H1 (cell line): ENCODE data around the gene TMEM127. TPM values are rescaled to one million over a fixed set of nuclear protein-coding genes. Genes with fewer than 3 reads are reported as not detected.

Source experiments
- CTCF ChIA-PET: fragments of 300-600 bp; sonication (Branson Sonifier 250); formaldehyde crosslinking; loops from one replicate; lab custom pipeline; 2021; ENCODE audit not compliant: partially characterized antibody; lab: Charles Lee
- POLR2A ChIA-PET: fragments of 300-600 bp; sonication (Branson Sonifier 250); formaldehyde crosslinking; loops from one replicate; lab custom pipeline; 2021; ENCODE audit warnings: inconsistent platforms; ENCODE audit not compliant: partially characterized antibody; lab: Charles Lee
- DNase-seq, 2 experiments: peaks; one replicate each; pipeline versions ENCODE4 v3.0.0 to v3.0.0-alpha.2; 2010 to 2022; ENCODE audit warnings: low spot score in 2 of 2, low read depth in 1 of 2, mixed read lengths in 1 of 2
- FAIRE-seq: peaks from 2 replicates; lab custom pipeline; 2011; peaks lifted over from hg19 to GRCh38; lab: Jason Lieb, UNC
- H2AFZ ChIP-seq: 2 replicates; pipeline ENCODE4 v1.8.1; 2012; ENCODE audit warnings: low read length, inconsistent platforms
- H2AK5ac ChIP-seq: 2 replicates; pipeline ENCODE4 v1.6.1; 2013; ENCODE audit warnings: low read depth, low read length
- H2BK120ac ChIP-seq: replicated peaks from 2 replicates; pipeline ENCODE3; 2013; ENCODE audit warnings: low read depth, low read length, inconsistent platforms
- H2BK12ac ChIP-seq: 2 replicates; pipeline ENCODE4 v1.6.1; 2013; ENCODE audit warnings: low read depth, low read length
- H2BK15ac ChIP-seq: 2 replicates; pipeline ENCODE4 v1.6.1; 2013; ENCODE audit warnings: low read length
- H2BK20ac ChIP-seq: 2 replicates; pipeline ENCODE4 v1.6.1; 2013; ENCODE audit warnings: low read length
- H2BK5ac ChIP-seq: 2 replicates; pipeline ENCODE4 v1.6.1; 2013; ENCODE audit warnings: low read depth, low read length
- H3K14ac ChIP-seq: 2 replicates; pipeline ENCODE4 v1.6.1; 2013; ENCODE audit warnings: inconsistent platforms; ENCODE audit not compliant: insufficient read length
- H3K18ac ChIP-seq: 2 replicates; pipeline ENCODE4 v1.6.1; 2013; ENCODE audit warnings: low read length; ENCODE audit errors: extremely low read depth
- H3K23ac ChIP-seq: 2 replicates; pipeline ENCODE4 v1.6.1; 2013; ENCODE audit warnings: inconsistent platforms; ENCODE audit not compliant: insufficient read length
- H3K23me2 ChIP-seq: 2 replicates; pipeline ENCODE4 v1.6.1; 2013; ENCODE audit warnings: low read depth, low read length
- H3K27ac ChIP-seq: 2 replicates; pipeline ENCODE4 v1.6.1; 2011; ENCODE audit warnings: low read depth, low read length, inconsistent platforms
- H3K27me3 ChIP-seq, 4 experiments: replicated peaks in 1 of 4; 1 replicate in 1 of 4; 2 replicates in 3 of 4; pipeline versions ENCODE4 v1.6.1 to v1.8.1; 2011 to 2013; ENCODE audit warnings: low read length in 3 of 4, mild to moderate bottlenecking in 3 of 4, inconsistent platforms in 2 of 4, mixed read lengths in 2 of 4, moderate library complexity in 1 of 4; ENCODE audit not compliant: control insufficient read depth in 3 of 4, insufficient read depth in 3 of 4; ENCODE audit errors: extremely low read depth in 1 of 4
- H3K36me3 ChIP-seq, 4 experiments: 2 replicates each; pipeline versions ENCODE4 v1.6.1 to v1.8.1; 2011 to 2013; ENCODE audit warnings: mild to moderate bottlenecking in 4 of 4, low read length in 3 of 4, moderate library complexity in 2 of 4, control low read depth in 1 of 4, inconsistent platforms in 1 of 4; ENCODE audit not compliant: insufficient read depth in 4 of 4, control insufficient read depth in 2 of 4
- H3K4ac ChIP-seq: replicated peaks from 2 replicates; pipeline ENCODE3; 2013; ENCODE audit warnings: low read length, low read depth, mixed read lengths, inconsistent platforms; ENCODE audit not compliant: insufficient read length
- H3K4me1 ChIP-seq, 4 experiments: replicated peaks in 1 of 4; 1 replicate in 1 of 4; 2 replicates in 3 of 4; pipeline versions ENCODE4 v1.6.1 to v1.8.1; 2011 to 2013; ENCODE audit warnings: low read length in 3 of 4, inconsistent platforms in 2 of 4, mixed read lengths in 1 of 4; ENCODE audit not compliant: insufficient read depth in 4 of 4, control insufficient read depth in 3 of 4
- H3K4me2 ChIP-seq, 2 experiments: 2 replicates each; pipeline versions ENCODE4 v1.6.1 to v1.8.1; 2011 to 2013; ENCODE audit warnings: low read depth in 2 of 2, low read length in 2 of 2, control low read depth in 1 of 2, inconsistent platforms in 1 of 2, mild to moderate bottlenecking in 1 of 2; ENCODE audit not compliant: insufficient read depth in 1 of 2
- H3K4me3 ChIP-seq, 4 experiments: fragments of 200-600, 300-600 bp in 1 of 4; sonication (generic), shearing (Covaris generic), sonication (Bioruptor Twin) in 1 of 4; 2 replicates each; pipeline versions ENCODE4 v1.5.1 to v1.8.1; 2011 to 2016; ENCODE audit warnings: low read length in 4 of 4, low read depth in 3 of 4, control low read depth in 2 of 4, inconsistent platforms in 2 of 4, mild to moderate bottlenecking in 2 of 4, mixed read lengths in 1 of 4, moderate library complexity in 1 of 4; ENCODE audit not compliant: insufficient read depth in 2 of 4; ENCODE audit errors: extremely low read depth in 1 of 4
- H3K56ac ChIP-seq: replicated peaks from 2 replicates; pipeline ENCODE3; 2013; ENCODE audit warnings: low read depth, mild to moderate bottlenecking, mixed read lengths, low read length, inconsistent platforms; ENCODE audit not compliant: insufficient read length
- H3K79me1 ChIP-seq: 2 replicates; pipeline ENCODE4 v1.6.1; 2013; ENCODE audit warnings: low read depth, low read length, control low read depth
- H3K79me2 ChIP-seq, 2 experiments: 2 replicates each; pipeline versions ENCODE4 v1.6.1 to v1.8.1; 2012 to 2013; ENCODE audit warnings: low read length in 2 of 2, mild to moderate bottlenecking in 2 of 2, inconsistent platforms in 1 of 2; ENCODE audit not compliant: insufficient read depth in 2 of 2, control insufficient read depth in 1 of 2
- H3K9ac ChIP-seq, 4 experiments: replicated peaks in 1 of 4; 1 replicate in 1 of 4; 2 replicates in 3 of 4; pipeline versions ENCODE4 v1.6.1 to v1.8.1; 2011 to 2013; ENCODE audit warnings: low read depth in 3 of 4, low read length in 3 of 4, control low read depth in 2 of 4, mild to moderate bottlenecking in 2 of 4, moderate library complexity in 2 of 4, inconsistent platforms in 1 of 4; ENCODE audit errors: extremely low read depth in 1 of 4
- H3K9me3 ChIP-seq, 2 experiments: 2 replicates each; pipeline versions ENCODE4 v1.6.1 to v1.8.1; 2012 to 2013; ENCODE audit warnings: mild to moderate bottlenecking in 2 of 2, moderate library complexity in 2 of 2, control low read depth in 1 of 2, inconsistent platforms in 1 of 2, low read depth in 1 of 2, low read length in 1 of 2, mixed read lengths in 1 of 2; ENCODE audit not compliant: insufficient read depth in 2 of 2
- H4K20me1 ChIP-seq, 2 experiments: replicated peaks in 1 of 2; 2 replicates each; pipeline versions ENCODE3 to v1.8.1; 2011 to 2013; ENCODE audit warnings: inconsistent platforms in 2 of 2, low read length in 2 of 2, mild to moderate bottlenecking in 1 of 2; ENCODE audit not compliant: insufficient read depth in 2 of 2, control insufficient read depth in 1 of 2
- H4K5ac ChIP-seq: 2 replicates; pipeline ENCODE4 v1.6.1; 2013; ENCODE audit warnings: low read length, low read depth, mixed read lengths, inconsistent platforms; ENCODE audit not compliant: insufficient read length
- H4K8ac ChIP-seq: 2 replicates; pipeline ENCODE4 v1.8.0; 2013; ENCODE audit warnings: mild to moderate bottlenecking, moderate library complexity, low read length, inconsistent platforms; ENCODE audit not compliant: insufficient read depth; ENCODE audit errors: extremely low read depth
- H4K91ac ChIP-seq: replicated peaks from 2 replicates; pipeline ENCODE3; 2013; ENCODE audit warnings: low read length, mixed read lengths, inconsistent platforms; ENCODE audit not compliant: insufficient read length
- HDAC6 ChIP-seq: IDR thresholded peaks from one replicate; pipeline ENCODE4 v1.7.1; 2012; ENCODE audit warnings: low read depth, mild to moderate bottlenecking, inconsistent platforms, low read length, moderate library complexity
- WGBS, 2 experiments: shearing (Covaris generic) in 1 of 2; methylation state at CpG; one replicate each; pipeline versions ENCODE4 v1.1.6 to v1.1.7; 2013 to 2015; ENCODE audit warnings: low lambda C conversion rate in 2 of 2, mixed read lengths in 2 of 2, inconsistent platforms in 1 of 2, low coverage in 1 of 2, missing lambda C conversion rate in 1 of 2; ENCODE audit not compliant: insufficient replicate concordance in 2 of 2, insufficient coverage in 1 of 2, insufficient read length in 1 of 2; ENCODE audit errors: extremely low coverage in 1 of 2, missing lambda C conversion rate in 1 of 2; 5-methylcytosine and 5-hydroxymethylcytosine counted together
- polyA plus RNA-seq, 7 experiments: library from polyadenylated mRNA; depleted of rRNA in 3 of 7; stranded (reverse) in 5 of 7; unstranded in 2 of 7; fragments of >200 nt in 5 of 7; fragments of 200-250 nt in 2 of 7; gene quantifications; 1 replicate in 5 of 7; 2 replicates in 1 of 7; 4 replicates in 1 of 7; pipeline versions ENCODE4 v1.2.1 to v1.2.3, GENCODE V29; 2011 to 2013; ENCODE audit warnings: missing spikeins in 2 of 7, mixed read lengths in 2 of 7
- total RNA-seq: library from RNA; stranded (reverse); fragmentation: NEBNext Ultra II Directional; extraction: Animal tissue kit (Norgen Biotek cat#: 25700); gene quantifications from 2 replicates; pipeline ENCODE4 v1.2.1, GENCODE V29; 2021
- TF ChIP-seq, protein P1 (sequence below): IDR thresholded peaks from 2 replicates; pipeline ENCODE4 v1.6.1; 2012; ENCODE audit warnings: inconsistent platforms

Gene TMEM127
- total and polyA plus RNA-seq, 2 of the 8 experiments (the other 6 are each of a cell fraction or from before 2014, with no cell fraction given) = 25.0 to 41.0 TPM

DNA sequence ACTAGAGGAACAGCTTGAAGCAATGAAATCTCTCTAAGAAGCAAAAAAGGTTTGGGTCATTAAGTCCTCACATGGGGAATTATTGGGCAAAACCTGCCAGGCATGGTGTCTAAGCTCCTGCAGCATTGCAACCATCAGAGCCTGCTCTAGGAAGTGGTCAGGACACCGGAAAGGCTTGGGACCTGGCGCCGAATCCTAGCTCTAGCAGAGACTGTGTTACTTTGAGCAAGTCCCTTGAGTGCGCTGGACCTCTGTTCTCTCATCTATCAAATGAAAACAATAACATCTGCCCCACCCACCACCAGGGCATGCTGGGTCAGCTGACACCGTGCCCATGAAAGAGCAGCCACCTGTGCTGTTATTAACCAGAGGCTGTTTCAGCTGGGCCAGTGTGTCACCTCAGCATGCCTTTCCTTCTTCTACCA is 6.3 kb downstream of the TMEM127 start:
- H4K91ac ChIP-seq = no peak overlapping the region
- no peak for FAIRE-seq
- H3K23me2 ChIP-seq = no peaks in the 10 kb centered on the region
- no peak overlapping the region for H3K14ac ChIP-seq
- H2AK5ac ChIP-seq = no peak overlapping the region
- H2BK5ac ChIP-seq = no peak overlapping the region
- no peak overlapping the region for H3K4me3 ChIP-seq
- H3K9me3 ChIP-seq = no peaks in the 10 kb centered on the region
- peaks cover 0 to 8% (median 3%) of the 10 kb centered on the region in 4 experiments; a peak in 4 of 7 replicates for H3K4me1 ChIP-seq
- H3K9ac ChIP-seq = no peak overlapping the region
- no peak overlapping the region for H3K4ac ChIP-seq
- TF ChIP-seq, protein P1, sequence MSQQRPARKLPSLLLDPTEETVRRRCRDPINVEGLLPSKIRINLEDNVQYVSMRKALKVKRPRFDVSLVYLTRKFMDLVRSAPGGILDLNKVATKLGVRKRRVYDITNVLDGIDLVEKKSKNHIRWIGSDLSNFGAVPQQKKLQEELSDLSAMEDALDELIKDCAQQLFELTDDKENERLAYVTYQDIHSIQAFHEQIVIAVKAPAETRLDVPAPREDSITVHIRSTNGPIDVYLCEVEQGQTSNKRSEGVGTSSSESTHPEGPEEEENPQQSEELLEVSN = no peak
- no peak for TF ChIP-seq HDAC6
- no peak overlapping the region for H2BK20ac ChIP-seq
- 89% methylated on average over 5 of the region's 5 CpGs; no CpG with 5 or more reads in 1 of the 2 experiments for WGBS, 2 experiments
- no peak overlapping the region for H3K4me2 ChIP-seq
- peaks cover 0 to 23% of the 10 kb centered on the region in 2 experiments; a peak in 2 of 4 replicates for H3K79me2 ChIP-seq
- H4K8ac ChIP-seq = no peak overlapping the region
- H2AFZ ChIP-seq = no peak overlapping the region
- ChIA-PET CTCF (interaction anchor here (1.0 to 2.5 kb wide), 10 partner anchors 8 to 267 kb away, joined by 3 to 11 read pairs (median 4); partner anchors contain the start of gene ASTL), POLR2A (interaction anchor here (1.3 to 3.8 kb wide), 4 partner anchors 8 to 51 kb away, joined by 3 to 16 read pairs (median 9); partner anchors contain the start of gene STARD7)
- no peak overlapping the region for H2BK15ac ChIP-seq
- no peak overlapping the region for H3K27ac ChIP-seq
- H3K79me1 ChIP-seq = peaks cover 26% of the 10 kb centered on the region
- no peak for DNase-seq
- no peak overlapping the region for H3K23ac ChIP-seq
- H3K18ac ChIP-seq = no peak overlapping the region
- H4K5ac ChIP-seq = no peak overlapping the region
- no peak overlapping the region for H2BK12ac ChIP-seq
- H3K36me3 ChIP-seq = peaks cover 0 to 2% (median 0%) of the 10 kb centered on the region in 4 experiments; a peak in 2 of 8 replicates
- H3K56ac ChIP-seq = no peak overlapping the region
- H4K20me1 ChIP-seq = peaks cover 0 to 11% of the 10 kb centered on the region in 2 experiments
- H2BK120ac ChIP-seq = no peak overlapping the region
- H3K27me3 ChIP-seq = no peaks in the 10 kb centered on the region
